ENCODE data around the gene ENPP3.
"Not testable (repeated sequence)": the region's sequence is repeated elsewhere in the genome, so short reads cannot be mapped to it uniquely, and the experiment has no call there.

ENPP3 gene

GRCh38 chr6:131710917-131711316 is 73.8 kb downstream of the ENPP3 start, which contains the start of gene CTAGE9:
CTAGE9 (minus strand) TSS chr6:131711017; CDS start chr6:131711017, 0 bp downstream.
- not testable (repeated sequence) for H3K36me3 ChIP-seq (ENCODE audit: insufficient read depth, low read length); H2AFZ ChIP-seq (ENCODE audit: low read depth, low read length); H3K4me1 ChIP-seq (ENCODE audit: insufficient read depth, low read length); H3K4me3 ChIP-seq (ENCODE audit: low read length); H3K9me3 ChIP-seq (ENCODE audit: low read length); H3K27me3 ChIP-seq (ENCODE audit: insufficient read depth, low read length)

- H3K36me3 ChIP-seq (ENCODE audit: insufficient read depth, low read length); H3K4me3 ChIP-seq (ENCODE audit: low read length); H2AFZ ChIP-seq (ENCODE audit: low read depth, low read length); H3K9me3 ChIP-seq (ENCODE audit: low read length); H3K27me3 ChIP-seq (ENCODE audit: insufficient read depth, low read length); H3K4me1 ChIP-seq (ENCODE audit: insufficient read depth, low read length): not testable (repeated sequence)
These were observed 78.5 kb downstream of the ENPP3 start for GRCh38 chr6:131715567-131715966.

DNA sequence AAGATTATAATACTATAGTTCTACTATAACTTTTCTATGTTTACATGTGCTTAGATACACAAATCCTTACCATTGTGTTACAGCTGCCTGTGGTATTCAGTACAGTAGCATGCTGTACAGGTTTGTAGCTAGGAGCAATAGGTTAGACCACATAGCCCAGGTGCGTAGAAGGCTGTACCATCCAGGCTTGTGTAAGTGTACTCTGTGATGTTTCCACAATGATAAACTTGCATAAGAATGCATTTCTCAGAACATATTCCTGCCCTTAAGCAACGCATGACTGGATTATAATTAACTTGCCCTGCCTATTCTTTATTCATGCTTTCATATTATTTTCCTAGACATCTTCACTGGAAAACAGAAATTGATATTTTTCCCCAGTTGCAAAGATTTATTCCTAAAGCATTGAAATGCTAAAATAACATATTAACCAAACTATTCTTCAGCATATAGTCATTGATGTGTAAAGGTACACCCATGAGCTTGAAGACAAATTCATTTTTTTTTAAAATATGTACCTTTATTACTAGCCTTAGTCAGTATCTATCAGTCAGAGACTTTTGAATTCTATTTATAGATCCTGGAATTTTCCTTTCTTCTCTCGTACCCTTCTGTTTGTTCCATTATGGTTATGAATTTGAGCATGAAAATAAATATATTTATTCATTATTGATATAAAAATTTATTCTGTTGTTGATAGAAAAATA is 80.9 kb downstream of the ENPP3 start:
- Histone ChIP-seq H2AFZ (ENCODE audit: low read depth, low read length) (no peak overlapping the region), H3K9me3 (ENCODE audit: low read length) (no peaks in the 10 kb centered on the region), H3K36me3 (ENCODE audit: insufficient read depth, low read length) (no peaks in the 10 kb centered on the region), H3K27me3 (ENCODE audit: insufficient read depth, low read length) (no peaks in the 10 kb centered on the region), H3K4me1 (ENCODE audit: insufficient read depth, low read length) (no peaks in the 10 kb centered on the region), H3K4me3 (ENCODE audit: low read length) (no peak overlapping the region)

DNA sequence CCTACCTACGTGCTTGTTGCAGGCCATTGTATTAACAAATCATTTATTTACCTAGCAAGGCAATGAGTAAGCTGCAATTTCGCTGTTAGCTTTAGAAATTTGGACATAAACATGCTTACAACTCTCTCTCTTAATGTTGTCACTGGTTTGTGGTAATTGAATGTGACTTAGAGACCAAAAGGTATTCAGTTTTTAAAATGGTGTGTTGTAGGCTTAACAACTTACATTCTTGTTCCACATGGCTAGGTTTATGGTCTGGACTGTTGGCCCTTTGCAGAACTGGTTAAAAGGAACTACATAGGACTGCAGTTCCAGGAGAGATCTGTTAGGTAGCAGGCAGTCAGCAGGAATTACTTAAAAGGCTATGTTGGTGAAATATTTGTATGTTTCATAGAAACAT is 84.1 kb downstream of the ENPP3 start:
- no peaks in the 10 kb centered on the region for H3K4me1 ChIP-seq (ENCODE audit: insufficient read depth, low read length)
- H3K9me3 ChIP-seq (ENCODE audit: low read length), result no peaks in the 10 kb centered on the region
- H2AFZ ChIP-seq (ENCODE audit: low read depth, low read length), result no peak overlapping the region
- no peaks in the 10 kb centered on the region for H3K36me3 ChIP-seq (ENCODE audit: insufficient read depth, low read length)
- no peak overlapping the region for H3K4me3 ChIP-seq (ENCODE audit: low read length)
- no peaks in the 10 kb centered on the region for H3K27me3 ChIP-seq (ENCODE audit: insufficient read depth, low read length)

DNA sequence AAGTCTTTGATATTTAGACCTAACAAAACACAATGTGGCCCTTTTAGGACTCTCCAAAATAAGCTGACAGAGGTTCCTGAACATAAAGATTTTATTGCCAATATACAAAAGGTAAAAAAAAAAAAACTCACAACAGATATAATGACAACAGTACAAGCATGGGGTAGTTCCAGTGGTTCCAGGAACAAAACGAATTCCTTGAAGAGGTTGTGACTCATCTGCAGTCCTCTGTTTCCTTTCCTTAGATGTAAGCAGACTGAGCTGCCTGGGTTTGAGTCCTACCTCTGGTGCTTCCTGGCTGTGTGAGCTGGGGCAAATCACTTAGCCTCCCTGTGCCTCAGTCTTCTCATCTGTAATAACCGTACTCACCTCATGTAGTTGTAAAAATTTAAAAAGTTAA is 87.0 kb downstream of the ENPP3 start:
- no peaks in the 10 kb centered on the region for H3K27me3 ChIP-seq (ENCODE audit: insufficient read depth, low read length)
- no peaks in the 10 kb centered on the region for H3K9me3 ChIP-seq (ENCODE audit: low read length)
- H3K4me3 ChIP-seq (ENCODE audit: low read length), result no peak overlapping the region
- H3K36me3 ChIP-seq (ENCODE audit: insufficient read depth, low read length), result no peaks in the 10 kb centered on the region
- no peaks in the 10 kb centered on the region for H3K4me1 ChIP-seq (ENCODE audit: insufficient read depth, low read length)
- H2AFZ ChIP-seq (ENCODE audit: low read depth, low read length), result no peak overlapping the region

DNA sequence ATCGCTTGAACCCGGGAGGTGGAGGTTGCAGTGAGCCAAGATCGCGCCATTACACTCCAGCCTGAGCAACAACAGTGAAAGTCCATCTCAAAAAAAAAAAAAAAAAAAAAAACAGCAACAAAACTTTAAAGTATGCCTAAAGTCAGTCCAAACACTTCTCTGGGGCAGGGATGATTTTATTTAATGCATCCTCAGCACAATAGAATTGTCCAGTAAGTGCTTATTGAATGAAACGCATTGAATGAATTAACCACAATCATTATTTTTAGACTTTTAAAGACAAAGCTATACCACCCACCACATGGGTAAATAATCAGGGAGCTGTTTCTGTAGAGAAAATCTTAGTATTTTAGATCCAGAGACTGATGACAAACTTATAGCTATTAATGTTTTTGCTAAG is 90.4 kb downstream of the ENPP3 start:
- Histone ChIP-seq H3K9me3 (ENCODE audit: low read length) (no peaks in the 10 kb centered on the region), H3K36me3 (ENCODE audit: insufficient read depth, low read length) (no peaks in the 10 kb centered on the region), H3K27me3 (ENCODE audit: insufficient read depth, low read length) (no peaks in the 10 kb centered on the region), H2AFZ (ENCODE audit: low read depth, low read length) (no peak overlapping the region), H3K4me3 (ENCODE audit: low read length) (no peak overlapping the region), H3K4me1 (ENCODE audit: insufficient read depth, low read length) (no peaks in the 10 kb centered on the region)

DNA sequence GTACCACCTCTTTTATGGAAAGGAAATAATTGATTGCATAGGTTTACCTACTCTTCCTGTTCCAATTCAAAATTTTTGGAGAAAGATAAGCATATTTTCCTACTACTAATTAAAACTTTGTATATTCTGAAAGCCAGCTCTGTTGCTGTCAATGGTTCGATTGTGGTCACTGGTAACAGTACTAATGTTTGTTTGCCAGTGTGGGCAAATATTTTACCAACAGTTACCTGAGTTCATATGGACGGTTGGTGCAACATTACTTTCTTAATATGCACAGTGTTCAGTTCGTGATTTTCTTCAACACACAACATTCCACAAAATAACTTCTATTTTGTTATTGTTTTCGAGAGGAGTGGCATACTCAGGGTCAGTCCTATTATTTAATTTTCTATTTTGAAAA is 90.8 kb downstream of the ENPP3 start:
- H3K4me1 ChIP-seq (ENCODE audit: insufficient read depth, low read length), result no peaks in the 10 kb centered on the region
- H3K4me3 ChIP-seq (ENCODE audit: low read length), result no peak overlapping the region
- no peaks in the 10 kb centered on the region for H3K9me3 ChIP-seq (ENCODE audit: low read length)
- H3K36me3 ChIP-seq (ENCODE audit: insufficient read depth, low read length), result no peaks in the 10 kb centered on the region
- H2AFZ ChIP-seq (ENCODE audit: low read depth, low read length), result no peak overlapping the region
- H3K27me3 ChIP-seq (ENCODE audit: insufficient read depth, low read length), result no peaks in the 10 kb centered on the region

GRCh38 chr6:131728296-131728939 is 91.3 kb downstream of the ENPP3 start:
- Histone ChIP-seq H3K4me1 (ENCODE audit: insufficient read depth, low read length) (no peaks in the 10 kb centered on the region), H2AFZ (ENCODE audit: low read depth, low read length) (no peak overlapping the region), H3K27me3 (ENCODE audit: insufficient read depth, low read length) (no peaks in the 10 kb centered on the region), H3K9me3 (ENCODE audit: low read length) (no peaks in the 10 kb centered on the region), H3K36me3 (ENCODE audit: insufficient read depth, low read length) (no peaks in the 10 kb centered on the region), H3K4me3 (ENCODE audit: low read length) (no peak overlapping the region)

GRCh38 chr6:131729550-131729949 is 92.4 kb downstream of the ENPP3 start:
- no peak overlapping the region for H3K4me3 ChIP-seq (ENCODE audit: low read length)
- no peak overlapping the region for H2AFZ ChIP-seq (ENCODE audit: low read depth, low read length)
- H3K9me3 ChIP-seq (ENCODE audit: low read length), result no peaks in the 10 kb centered on the region
- no peaks in the 10 kb centered on the region for H3K36me3 ChIP-seq (ENCODE audit: insufficient read depth, low read length)
- H3K4me1 ChIP-seq (ENCODE audit: insufficient read depth, low read length), result no peaks in the 10 kb centered on the region
- H3K27me3 ChIP-seq (ENCODE audit: insufficient read depth, low read length), result no peaks in the 10 kb centered on the region

DNA sequence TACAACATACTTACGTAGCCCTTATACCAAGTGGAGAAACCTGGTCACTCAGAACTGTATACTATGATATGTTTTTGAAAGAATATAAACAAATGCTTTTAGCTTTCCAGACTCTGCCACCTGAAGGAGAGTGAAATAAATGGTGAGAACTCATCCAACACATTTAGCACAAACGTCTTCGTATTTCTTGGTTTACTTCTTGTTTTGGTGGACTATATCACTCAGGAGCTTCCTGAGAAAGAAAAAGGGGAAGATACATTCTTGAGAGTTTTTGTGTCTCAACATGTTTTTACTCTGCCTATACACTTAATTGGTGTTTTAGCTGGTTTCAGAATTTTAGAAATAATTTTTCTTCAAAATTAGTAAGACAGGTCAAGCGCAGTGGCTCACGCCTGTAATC is 93.2 kb downstream of the ENPP3 start:
- no peaks in the 10 kb centered on the region for H3K27me3 ChIP-seq (ENCODE audit: insufficient read depth, low read length)
- H2AFZ ChIP-seq (ENCODE audit: low read depth, low read length), result no peak overlapping the region
- H3K4me1 ChIP-seq (ENCODE audit: insufficient read depth, low read length), result no peaks in the 10 kb centered on the region
- H3K9me3 ChIP-seq (ENCODE audit: low read length), result no peaks in the 10 kb centered on the region
- no peak overlapping the region for H3K4me3 ChIP-seq (ENCODE audit: low read length)
- H3K36me3 ChIP-seq (ENCODE audit: insufficient read depth, low read length), result no peaks in the 10 kb centered on the region

DNA sequence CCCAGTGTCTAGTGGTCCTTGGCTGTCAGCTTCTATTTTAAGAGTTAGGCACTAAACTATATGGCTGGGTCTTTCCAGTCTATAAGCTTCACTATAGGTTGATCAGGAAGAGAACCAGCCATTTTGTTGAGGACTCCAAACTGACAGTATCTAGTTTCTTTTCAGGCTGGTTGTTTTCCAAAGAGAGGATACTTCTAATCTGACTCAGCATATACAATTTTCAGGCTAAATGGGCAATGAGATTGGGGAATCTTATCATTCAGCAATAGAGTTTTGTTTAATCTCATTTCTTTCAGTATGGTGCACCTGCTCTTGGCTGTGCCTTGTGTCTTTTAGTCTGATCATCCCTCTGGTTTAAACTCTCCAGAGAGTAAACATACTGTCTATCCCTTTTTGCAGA is 94.1 kb downstream of the ENPP3 start:
- no peak overlapping the region for H3K4me3 ChIP-seq (ENCODE audit: low read length)
- no peaks in the 10 kb centered on the region for H3K27me3 ChIP-seq (ENCODE audit: insufficient read depth, low read length)
- H3K4me1 ChIP-seq (ENCODE audit: insufficient read depth, low read length), result no peaks in the 10 kb centered on the region
- H2AFZ ChIP-seq (ENCODE audit: low read depth, low read length), result no peak overlapping the region
- H3K36me3 ChIP-seq (ENCODE audit: insufficient read depth, low read length), result no peaks in the 10 kb centered on the region
- H3K9me3 ChIP-seq (ENCODE audit: low read length), result no peaks in the 10 kb centered on the region

DNA sequence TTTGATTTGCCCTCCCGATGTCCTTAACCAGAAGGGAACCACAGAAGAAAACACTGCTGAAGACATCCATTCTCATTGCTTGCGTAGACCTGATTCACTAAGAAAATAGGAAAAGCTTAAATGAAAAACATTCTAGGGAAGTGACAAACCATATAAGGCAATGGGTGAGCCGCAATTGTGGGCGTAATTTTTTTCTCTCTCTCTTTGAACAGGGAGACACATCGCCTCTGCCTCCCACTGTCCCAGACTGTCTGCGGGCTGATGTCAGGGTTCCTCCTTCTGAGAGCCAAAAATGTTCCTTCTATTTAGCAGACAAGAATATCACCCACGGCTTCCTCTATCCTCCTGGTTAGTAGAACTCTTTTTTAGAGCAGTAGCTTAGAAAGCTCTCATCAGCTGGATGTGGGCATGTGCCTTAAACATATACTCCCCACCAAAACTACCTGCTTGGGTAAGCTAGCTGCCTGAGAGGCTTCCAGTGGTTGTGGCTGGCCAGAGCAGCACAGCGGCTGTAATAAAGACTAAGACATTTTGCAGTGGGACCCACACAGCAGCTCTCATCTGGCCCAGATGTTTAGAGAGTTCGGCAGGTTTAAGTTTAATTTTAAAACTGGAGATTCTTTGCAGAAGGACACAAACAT is 96.4 kb downstream of the ENPP3 start:
- no peaks in the 10 kb centered on the region for H3K9me3 ChIP-seq (ENCODE audit: low read length)
- no peaks in the 10 kb centered on the region for H3K27me3 ChIP-seq (ENCODE audit: insufficient read depth, low read length)
- no peak overlapping the region for H2AFZ ChIP-seq (ENCODE audit: low read depth, low read length)
- no peak overlapping the region for H3K4me3 ChIP-seq (ENCODE audit: low read length)
- H3K36me3 ChIP-seq (ENCODE audit: insufficient read depth, low read length), result no peaks in the 10 kb centered on the region
- H3K4me1 ChIP-seq (ENCODE audit: insufficient read depth, low read length), result no peaks in the 10 kb centered on the region

GRCh38 chr6:131736003-131736596 is 99.0 kb downstream of the ENPP3 start:
- H2AFZ ChIP-seq (ENCODE audit: low read depth, low read length), result no peak overlapping the region
- no peaks in the 10 kb centered on the region for H3K4me1 ChIP-seq (ENCODE audit: insufficient read depth, low read length)
- no peak overlapping the region for H3K4me3 ChIP-seq (ENCODE audit: low read length)
- H3K9me3 ChIP-seq (ENCODE audit: low read length), result no peaks in the 10 kb centered on the region
- no peaks in the 10 kb centered on the region for H3K27me3 ChIP-seq (ENCODE audit: insufficient read depth, low read length)
- H3K36me3 ChIP-seq (ENCODE audit: insufficient read depth, low read length), result no peaks in the 10 kb centered on the region

Measured in neuron (in vitro differentiated cells).